GM12864 (cell line): Measurements from ENCODE around the gene DDA1.

Source experiments
- DNase-seq: peaks from one replicate; pipeline ENCODE4 v3.0.0-alpha.2; 2011; ENCODE audit warnings: low read depth
- H3K4me3 ChIP-seq: 2 replicates; pipeline ENCODE4 v1.5.1; 2011; ENCODE audit warnings: mild to moderate bottlenecking, low read depth, low read length, control low read depth
- CTCF ChIP-seq: IDR thresholded peaks from 2 replicates; pipeline ENCODE4 v1.5.1; 2011; ENCODE audit warnings: low read depth, mild to moderate bottlenecking, moderate library complexity, low read length, control low read depth, inconsistent platforms; ENCODE audit errors: missing control alignments

Gene DDA1

DNA sequence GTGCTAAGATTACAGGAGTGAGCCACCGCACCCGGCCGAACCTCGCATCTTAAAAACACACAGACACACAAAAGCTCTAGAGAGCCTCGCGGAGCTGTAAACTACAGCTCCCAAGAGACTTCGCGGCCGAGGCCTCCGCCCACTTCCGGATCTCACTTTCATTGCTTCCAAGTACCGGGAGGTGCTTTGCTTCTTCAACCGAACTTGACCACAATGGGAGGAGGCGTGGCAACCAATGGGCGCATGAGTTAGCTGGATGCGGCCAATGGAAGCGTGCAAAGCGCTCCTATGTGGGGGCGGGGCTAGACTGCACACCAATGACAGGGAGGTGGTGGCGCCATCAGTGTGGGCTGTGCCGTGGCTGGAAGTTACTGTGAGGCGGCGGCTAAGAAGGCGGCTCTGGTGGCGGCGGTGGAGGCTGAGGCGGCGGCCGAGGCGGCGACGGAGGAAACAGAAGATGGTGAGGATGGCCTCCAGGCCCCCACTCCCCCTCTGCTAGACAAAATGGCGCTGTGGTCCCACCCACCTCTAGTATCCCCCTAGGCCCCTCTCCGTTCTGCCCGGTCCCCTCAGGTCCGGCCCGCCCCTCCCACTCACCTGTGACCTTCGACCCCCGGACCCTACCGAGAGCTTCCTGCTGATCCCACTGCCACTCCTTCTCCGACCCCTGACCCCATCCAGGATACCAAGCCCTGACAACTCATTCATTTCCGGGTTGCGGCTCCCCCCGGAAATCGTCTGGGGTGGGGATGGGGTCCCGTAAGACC lies at the start of gene DDA1:
Gene DDA1, plus strand, starts transcription at position 366 of the 767 bp plus-strand sequence. Its CDS starts 92 bp downstream, at position 458.
- peak within 1 kb of the TSS; percentile 75 for H3K4me3 ChIP-seq
- TF ChIP-seq CTCF, result no peak
- DNase-seq, result peak; percentile 100

DNA sequence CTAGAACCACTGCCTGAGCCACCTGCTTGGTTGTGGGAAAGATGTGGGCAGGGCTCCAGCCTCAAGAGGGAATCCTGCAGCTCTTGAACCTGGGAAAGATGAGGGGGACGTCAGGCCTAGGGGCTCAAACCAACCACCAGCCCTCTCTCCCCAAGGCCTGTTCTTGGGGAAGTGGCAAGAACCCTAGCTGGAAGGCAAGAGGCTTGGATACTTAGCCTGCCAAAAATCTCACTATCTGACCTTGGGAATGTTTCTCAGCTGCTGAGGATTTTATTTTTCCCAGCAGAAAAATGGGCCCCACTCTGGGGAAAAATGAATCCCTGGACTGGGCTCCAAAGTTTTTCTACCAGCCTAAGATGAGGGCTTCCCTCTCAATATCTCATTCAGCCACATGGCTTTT lies 49.4 kb upstream of the DDA1 start:
- no peak for TF ChIP-seq CTCF
- H3K4me3 ChIP-seq, result no peak overlapping the region
- no peak for DNase-seq

DNA sequence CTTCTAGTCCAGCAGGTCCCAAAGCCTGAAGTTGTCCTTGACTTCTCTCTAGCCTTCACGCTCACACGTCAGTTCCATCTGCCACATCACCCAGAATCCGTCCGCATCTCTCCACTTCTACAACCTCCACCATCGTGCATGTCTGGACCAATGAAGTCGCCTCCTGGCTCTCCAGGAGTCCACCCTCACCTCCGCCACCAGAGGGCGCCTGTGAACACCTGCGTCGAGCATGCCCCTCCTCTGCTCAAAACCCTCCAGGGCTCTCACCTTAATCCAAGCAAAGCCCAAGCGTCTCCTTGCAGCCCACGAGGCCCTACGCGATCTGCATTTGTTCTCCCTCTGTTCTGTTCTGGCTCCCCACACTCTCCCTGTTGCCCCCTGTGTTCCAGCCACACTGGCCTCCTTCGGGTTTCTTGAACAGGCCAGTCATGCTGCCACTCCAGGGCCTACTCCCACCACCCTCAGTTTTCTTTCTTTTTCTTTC lies 48.5 kb upstream of the DDA1 start:
- no peak overlapping the region for H3K4me3 ChIP-seq
- peak; percentile 78 for DNase-seq
- TF ChIP-seq CTCF, result peak; percentile 99

DNA sequence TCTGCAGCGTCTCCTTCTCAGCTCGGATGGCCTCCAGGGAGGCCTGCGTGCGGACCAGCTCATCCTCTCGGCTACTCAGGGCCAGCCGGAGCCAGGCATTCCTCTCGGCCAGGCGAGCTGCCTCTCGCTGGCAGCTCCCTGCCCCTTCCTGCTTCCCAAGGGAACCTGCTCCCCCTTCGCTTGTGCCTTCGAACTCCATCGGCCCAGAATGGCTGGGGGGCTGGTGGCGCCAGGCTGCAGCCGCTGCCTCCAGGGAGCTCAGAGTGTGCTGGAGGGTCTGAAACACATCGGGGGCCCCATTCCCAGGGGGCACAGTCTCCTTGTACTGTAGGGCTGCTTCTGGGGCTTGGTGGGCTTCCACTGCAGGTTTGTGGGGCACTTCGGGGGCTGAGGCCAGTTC lies 46.8 kb upstream of the DDA1 start:
- H3K4me3 ChIP-seq, result no peak overlapping the region
- no peak for DNase-seq
- TF ChIP-seq CTCF, result no peak

GRCh38 chr19:17263712-17264640 lies 45.4 kb upstream of the DDA1 start:
- TF ChIP-seq CTCF, result no peak
- no peak overlapping the region for H3K4me3 ChIP-seq
- no peak for DNase-seq

GRCh38 chr19:17264641-17264979 lies 44.8 kb upstream of the DDA1 start, which contains the start of gene USHBP1:
TSS of gene USHBP1 (minus strand) at chr19:17264745. CDS start at chr19:17264299, 446 bp downstream.
- no peak for TF ChIP-seq CTCF
- DNase-seq, result no peak
- H3K4me3 ChIP-seq, result no peak within 1 kb of the TSS
